ENCODE data around the gene BTBD8. TPM values are rescaled to one million over a fixed set of nuclear protein-coding genes. Genes with fewer than 3 reads are reported as not detected.

Gene BTBD8
- total RNA-seq, 1 donor from 2014 or later = 14.9 TPM

Other genes starting within 250 kb of the BTBD8 start
- gene TGFBR3, start 194.2 kb upstream of the BTBD8 start, total RNA-seq = 109 TPM
- gene BRDT, start 130.9 kb upstream of the BTBD8 start, total RNA-seq = not detected
- gene EPHX4, start 50.4 kb upstream of the BTBD8 start, total RNA-seq = 0.58 TPM
- gene SETSIP, start 4.9 kb upstream of the BTBD8 start, total RNA-seq = not detected
- not detected for gene C1orf146, start 137.6 kb downstream of the BTBD8 start, total RNA-seq
- gene GLMN, start 218.6 kb downstream of the BTBD8 start, total RNA-seq = 13.8 TPM
- 40.7 TPM for gene RPAP2, start 218.7 kb downstream of the BTBD8 start, total RNA-seq